ENCODE measurements around the gene MAPK1IP1L. TPM values are rescaled to one million over a fixed set of nuclear protein-coding genes. Genes with fewer than 3 reads are reported as not detected.

Gene MAPK1IP1L
- total and polyA plus RNA-seq, 2 experiments from 2014 or later: 72.4 to 162 TPM

DNA sequence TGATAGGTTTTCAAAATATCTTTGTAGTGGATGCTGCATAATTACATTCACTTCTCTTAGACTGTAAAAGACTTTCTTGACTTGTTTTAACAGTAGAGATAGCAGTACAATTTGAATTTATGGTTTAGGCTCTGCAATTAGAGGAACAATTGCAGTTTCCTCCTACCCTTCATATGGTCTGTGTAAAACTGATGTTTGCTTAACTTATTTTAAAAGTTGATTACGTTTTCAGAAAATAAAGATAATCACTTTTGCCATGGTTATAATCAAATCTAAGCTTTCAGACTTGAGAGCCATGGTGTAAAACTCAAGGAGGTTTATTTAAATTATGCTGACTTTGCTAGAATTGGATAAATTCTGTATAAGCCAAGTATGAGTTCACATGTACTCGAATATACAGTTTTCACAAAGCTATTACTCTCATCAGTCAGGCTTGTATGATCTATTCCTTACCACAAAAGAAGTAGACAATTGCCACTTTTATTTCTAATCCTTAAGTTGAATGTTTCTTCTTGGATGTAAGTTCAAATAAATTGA, 2.5 kb upstream of the MAPK1IP1L start (continued):
- TF ChIP-seq, protein P1, sequence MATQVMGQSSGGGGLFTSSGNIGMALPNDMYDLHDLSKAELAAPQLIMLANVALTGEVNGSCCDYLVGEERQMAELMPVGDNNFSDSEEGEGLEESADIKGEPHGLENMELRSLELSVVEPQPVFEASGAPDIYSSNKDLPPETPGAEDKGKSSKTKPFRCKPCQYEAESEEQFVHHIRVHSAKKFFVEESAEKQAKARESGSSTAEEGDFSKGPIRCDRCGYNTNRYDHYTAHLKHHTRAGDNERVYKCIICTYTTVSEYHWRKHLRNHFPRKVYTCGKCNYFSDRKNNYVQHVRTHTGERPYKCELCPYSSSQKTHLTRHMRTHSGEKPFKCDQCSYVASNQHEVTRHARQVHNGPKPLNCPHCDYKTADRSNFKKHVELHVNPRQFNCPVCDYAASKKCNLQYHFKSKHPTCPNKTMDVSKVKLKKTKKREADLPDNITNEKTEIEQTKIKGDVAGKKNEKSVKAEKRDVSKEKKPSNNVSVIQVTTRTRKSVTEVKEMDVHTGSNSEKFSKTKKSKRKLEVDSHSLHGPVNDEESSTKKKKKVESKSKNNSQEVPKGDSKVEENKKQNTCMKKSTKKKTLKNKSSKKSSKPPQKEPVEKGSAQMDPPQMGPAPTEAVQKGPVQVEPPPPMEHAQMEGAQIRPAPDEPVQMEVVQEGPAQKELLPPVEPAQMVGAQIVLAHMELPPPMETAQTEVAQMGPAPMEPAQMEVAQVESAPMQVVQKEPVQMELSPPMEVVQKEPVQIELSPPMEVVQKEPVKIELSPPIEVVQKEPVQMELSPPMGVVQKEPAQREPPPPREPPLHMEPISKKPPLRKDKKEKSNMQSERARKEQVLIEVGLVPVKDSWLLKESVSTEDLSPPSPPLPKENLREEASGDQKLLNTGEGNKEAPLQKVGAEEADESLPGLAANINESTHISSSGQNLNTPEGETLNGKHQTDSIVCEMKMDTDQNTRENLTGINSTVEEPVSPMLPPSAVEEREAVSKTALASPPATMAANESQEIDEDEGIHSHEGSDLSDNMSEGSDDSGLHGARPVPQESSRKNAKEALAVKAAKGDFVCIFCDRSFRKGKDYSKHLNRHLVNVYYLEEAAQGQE (IDR thresholded peaks at IDR 0.05; ENCODE audit: unreplicated experiment): no peak
- TF ChIP-seq, protein P2, sequence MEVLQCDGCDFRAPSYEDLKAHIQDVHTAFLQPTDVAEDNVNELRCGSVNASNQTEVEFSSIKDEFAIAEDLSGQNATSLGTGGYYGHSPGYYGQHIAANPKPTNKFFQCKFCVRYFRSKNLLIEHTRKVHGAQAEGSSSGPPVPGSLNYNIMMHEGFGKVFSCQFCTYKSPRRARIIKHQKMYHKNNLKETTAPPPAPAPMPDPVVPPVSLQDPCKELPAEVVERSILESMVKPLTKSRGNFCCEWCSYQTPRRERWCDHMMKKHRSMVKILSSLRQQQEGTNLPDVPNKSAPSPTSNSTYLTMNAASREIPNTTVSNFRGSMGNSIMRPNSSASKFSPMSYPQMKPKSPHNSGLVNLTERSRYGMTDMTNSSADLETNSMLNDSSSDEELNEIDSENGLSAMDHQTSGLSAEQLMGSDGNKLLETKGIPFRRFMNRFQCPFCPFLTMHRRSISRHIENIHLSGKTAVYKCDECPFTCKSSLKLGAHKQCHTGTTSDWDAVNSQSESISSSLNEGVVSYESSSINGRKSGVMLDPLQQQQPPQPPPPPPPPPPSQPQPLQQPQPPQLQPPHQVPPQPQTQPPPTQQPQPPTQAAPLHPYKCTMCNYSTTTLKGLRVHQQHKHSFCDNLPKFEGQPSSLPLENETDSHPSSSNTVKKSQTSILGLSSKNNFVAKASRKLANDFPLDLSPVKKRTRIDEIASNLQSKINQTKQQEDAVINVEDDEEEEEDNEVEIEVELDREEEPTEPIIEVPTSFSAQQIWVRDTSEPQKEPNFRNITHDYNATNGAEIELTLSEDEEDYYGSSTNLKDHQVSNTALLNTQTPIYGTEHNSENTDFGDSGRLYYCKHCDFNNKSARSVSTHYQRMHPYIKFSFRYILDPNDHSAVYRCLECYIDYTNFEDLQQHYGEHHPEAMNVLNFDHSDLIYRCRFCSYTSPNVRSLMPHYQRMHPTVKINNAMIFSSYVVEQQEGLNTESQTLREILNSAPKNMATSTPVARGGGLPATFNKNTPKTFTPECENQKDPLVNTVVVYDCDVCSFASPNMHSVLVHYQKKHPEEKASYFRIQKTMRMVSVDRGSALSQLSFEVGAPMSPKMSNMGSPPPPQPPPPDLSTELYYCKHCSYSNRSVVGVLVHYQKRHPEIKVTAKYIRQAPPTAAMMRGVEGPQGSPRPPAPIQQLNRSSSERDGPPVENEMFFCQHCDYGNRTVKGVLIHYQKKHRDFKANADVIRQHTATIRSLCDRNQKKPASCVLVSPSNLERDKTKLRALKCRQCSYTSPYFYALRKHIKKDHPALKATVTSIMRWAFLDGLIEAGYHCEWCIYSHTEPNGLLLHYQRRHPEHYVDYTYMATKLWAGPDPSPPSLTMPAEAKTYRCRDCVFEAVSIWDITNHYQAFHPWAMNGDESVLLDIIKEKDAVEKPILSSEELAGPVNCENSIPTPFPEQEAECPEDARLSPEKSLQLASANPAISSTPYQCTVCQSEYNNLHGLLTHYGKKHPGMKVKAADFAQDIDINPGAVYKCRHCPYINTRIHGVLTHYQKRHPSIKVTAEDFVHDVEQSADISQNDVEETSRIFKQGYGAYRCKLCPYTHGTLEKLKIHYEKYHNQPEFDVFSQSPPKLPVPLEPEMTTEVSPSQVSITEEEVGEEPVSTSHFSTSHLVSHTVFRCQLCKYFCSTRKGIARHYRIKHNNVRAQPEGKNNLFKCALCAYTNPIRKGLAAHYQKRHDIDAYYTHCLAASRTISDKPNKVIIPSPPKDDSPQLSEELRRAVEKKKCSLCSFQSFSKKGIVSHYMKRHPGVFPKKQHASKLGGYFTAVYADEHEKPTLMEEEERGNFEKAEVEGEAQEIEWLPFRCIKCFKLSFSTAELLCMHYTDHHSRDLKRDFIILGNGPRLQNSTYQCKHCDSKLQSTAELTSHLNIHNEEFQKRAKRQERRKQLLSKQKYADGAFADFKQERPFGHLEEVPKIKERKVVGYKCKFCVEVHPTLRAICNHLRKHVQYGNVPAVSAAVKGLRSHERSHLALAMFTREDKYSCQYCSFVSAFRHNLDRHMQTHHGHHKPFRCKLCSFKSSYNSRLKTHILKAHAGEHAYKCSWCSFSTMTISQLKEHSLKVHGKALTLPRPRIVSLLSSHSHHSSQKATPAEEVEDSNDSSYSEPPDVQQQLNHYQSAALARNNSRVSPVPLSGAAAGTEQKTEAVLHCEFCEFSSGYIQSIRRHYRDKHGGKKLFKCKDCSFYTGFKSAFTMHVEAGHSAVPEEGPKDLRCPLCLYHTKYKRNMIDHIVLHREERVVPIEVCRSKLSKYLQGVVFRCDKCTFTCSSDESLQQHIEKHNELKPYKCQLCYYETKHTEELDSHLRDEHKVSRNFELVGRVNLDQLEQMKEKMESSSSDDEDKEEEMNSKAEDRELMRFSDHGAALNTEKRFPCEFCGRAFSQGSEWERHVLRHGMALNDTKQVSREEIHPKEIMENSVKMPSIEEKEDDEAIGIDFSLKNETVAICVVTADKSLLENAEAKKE (CRISPR knock-in tag; IDR thresholded peaks at IDR 0.05): no peak

DNA sequence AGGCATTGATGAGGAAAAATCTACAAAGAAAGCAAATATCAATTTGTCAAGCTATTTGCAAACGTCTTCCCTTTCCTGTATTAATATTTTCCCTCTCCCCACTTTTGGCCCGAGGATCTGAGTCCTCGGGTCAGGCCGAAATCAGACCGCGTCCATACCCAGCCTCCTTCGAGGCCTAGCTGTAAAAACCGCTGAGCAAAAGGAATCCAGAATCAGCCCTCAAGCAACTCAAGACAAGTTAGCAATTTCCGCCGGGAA, 353 bp upstream of the MAPK1IP1L start:
- peaks cover 29% of the 10 kb centered on the region; the same call in 2 of the 3 replicates for H3K36me3 Mint-ChIP-seq (ENCODE audit: low read depth)
- Histone ChIP-seq H3K36me3 (ENCODE audit: insufficient read depth) (no peaks in the 10 kb centered on the region), H3K4me1 (ENCODE audit: insufficient read depth) (peaks cover 17% of the 10 kb centered on the region), H3F3A (replicated peaks; ENCODE audit: low read depth) (peaks cover 4% of the 10 kb centered on the region; the same call in 1 of the 2 replicates), H3K27ac (ENCODE audit: low read depth) (peak overlapping the region; percentile 95), H4K20me1 (replicated peaks; ENCODE audit: insufficient read depth) (peaks cover 21% of the 10 kb centered on the region), H3K4me3 (peak overlapping the region; percentile 86), H3K79me2 (replicated peaks; ENCODE audit: insufficient read depth) (peaks cover 41% of the 10 kb centered on the region), H3K27me3 (ENCODE audit: insufficient read depth) (no peaks in the 10 kb centered on the region), H2AFZ (peak overlapping the region; percentile 84; the same call in 1 of the 2 replicates), H3K9me2 (ENCODE audit: insufficient read depth) (no peaks in the 10 kb centered on the region), H3K4me2 (peak overlapping the region; percentile 70)
- ATAC-seq (no peak), DNase-seq (ENCODE audit: low spot score) (no peak)
- H3K27ac Mint-ChIP-seq: peak overlapping the region; percentile 99
- H3K27me3 Mint-ChIP-seq (ENCODE audit: insufficient read depth, low read depth, poor library complexity): no peaks in the 10 kb centered on the region
- peaks cover 26% of the 10 kb centered on the region for H3K4me1 Mint-ChIP-seq
- no peaks in the 10 kb centered on the region for H3K9me3 Mint-ChIP-seq
- H3K4me3 Mint-ChIP-seq: peak overlapping the region; percentile 88
- no peak for TF ChIP-seq POLR2AphosphoS5 (IDR thresholded peaks at IDR 0.05; ENCODE audit: low read depth)
- TF ChIP-seq CREB1 (CRISPR knock-in tag; IDR thresholded peaks at IDR 0.05; ENCODE audit: low read depth): no peak
- TF ChIP-seq, protein P3, sequence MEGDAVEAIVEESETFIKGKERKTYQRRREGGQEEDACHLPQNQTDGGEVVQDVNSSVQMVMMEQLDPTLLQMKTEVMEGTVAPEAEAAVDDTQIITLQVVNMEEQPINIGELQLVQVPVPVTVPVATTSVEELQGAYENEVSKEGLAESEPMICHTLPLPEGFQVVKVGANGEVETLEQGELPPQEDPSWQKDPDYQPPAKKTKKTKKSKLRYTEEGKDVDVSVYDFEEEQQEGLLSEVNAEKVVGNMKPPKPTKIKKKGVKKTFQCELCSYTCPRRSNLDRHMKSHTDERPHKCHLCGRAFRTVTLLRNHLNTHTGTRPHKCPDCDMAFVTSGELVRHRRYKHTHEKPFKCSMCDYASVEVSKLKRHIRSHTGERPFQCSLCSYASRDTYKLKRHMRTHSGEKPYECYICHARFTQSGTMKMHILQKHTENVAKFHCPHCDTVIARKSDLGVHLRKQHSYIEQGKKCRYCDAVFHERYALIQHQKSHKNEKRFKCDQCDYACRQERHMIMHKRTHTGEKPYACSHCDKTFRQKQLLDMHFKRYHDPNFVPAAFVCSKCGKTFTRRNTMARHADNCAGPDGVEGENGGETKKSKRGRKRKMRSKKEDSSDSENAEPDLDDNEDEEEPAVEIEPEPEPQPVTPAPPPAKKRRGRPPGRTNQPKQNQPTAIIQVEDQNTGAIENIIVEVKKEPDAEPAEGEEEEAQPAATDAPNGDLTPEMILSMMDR (conservative IDR thresholded peaks at IDR 0.05; ENCODE audit: low read depth in 2 of 2): no peak
- TF ChIP-seq EZH2 (IDR thresholded peaks at IDR 0.05; ENCODE audit: low read depth, unreplicated experiment): no peak
- TF ChIP-seq, protein P1 (IDR thresholded peaks at IDR 0.05; ENCODE audit: unreplicated experiment): no peak
- TF ChIP-seq JUNB (IDR thresholded peaks at IDR 0.05; ENCODE audit: unreplicated experiment): no peak
- no peak for TF ChIP-seq EZH2phosphoT487 (IDR thresholded peaks at IDR 0.05; ENCODE audit: unreplicated experiment)
- TF ChIP-seq NANOG (IDR thresholded peaks at IDR 0.05; ENCODE audit: borderline replicate concordance): no peak
- TF ChIP-seq ZNF114 (CRISPR knock-in tag; IDR thresholded peaks at IDR 0.05): no peak

Measured in GM23338 (cell line).